ENCODE data around the gene KCND3. TPM values are rescaled to one million over a fixed set of nuclear protein-coding genes. Genes with fewer than 3 reads are reported as not detected.

The KCND3 gene
- polyA plus RNA-seq, 1 donor from 2014 or later = not detected

- H3K27ac Mint-ChIP-seq = no peak overlapping the region
- no peaks in the 10 kb centered on the region for H3K4me1 Mint-ChIP-seq
- H3K36me3 Mint-ChIP-seq = no peaks in the 10 kb centered on the region
- no peak overlapping the region for H3K4me3 Mint-ChIP-seq
- peaks cover 0 to 3% (median 0%) of the 10 kb centered on the region in 3 donors for H3K9me3 Mint-ChIP-seq
- H3K27me3 Mint-ChIP-seq = peaks cover 24% of the 10 kb centered on the region
Measured at GRCh38 chr1:111958075-111958474, 31.4 kb downstream of the KCND3 start.

- Mint-ChIP-seq H3K27ac (no peak overlapping the region), H3K27me3 (peaks cover 26% of the 10 kb centered on the region), H3K4me1 (no peaks in the 10 kb centered on the region)
Measured at GRCh38 chr1:111956155-111956771, 33.2 kb downstream of the KCND3 start.

GRCh38 chr1:111955755-111956154 is 33.7 kb downstream of the KCND3 start:
- Mint-ChIP-seq H3K9me3 (peaks cover 0 to 3% (median 0%) of the 10 kb centered on the region in 3 donors), H3K27ac (no peak overlapping the region), H3K27me3 (peaks cover 26% of the 10 kb centered on the region), H3K4me1 (no peaks in the 10 kb centered on the region), H3K36me3 (no peaks in the 10 kb centered on the region), H3K4me3 (no peak overlapping the region)

More at GRCh38 chr1:111956155-111956771, 33.2 kb downstream of the KCND3 start:
- H3K9me3 Mint-ChIP-seq = peaks cover 0 to 3% (median 0%) of the 10 kb centered on the region in 3 donors
- no peaks in the 10 kb centered on the region for H3K36me3 Mint-ChIP-seq
- no peak overlapping the region for H3K4me3 Mint-ChIP-seq

- Mint-ChIP-seq H3K4me3 (no peak overlapping the region), H3K4me1 (no peaks in the 10 kb centered on the region), H3K27me3 (peaks cover 29% of the 10 kb centered on the region), H3K9me3 (peaks cover 0 to 3% (median 0%) of the 10 kb centered on the region in 3 donors), H3K27ac (peak overlapping the region in 1 of 3 donors; percentile 31), H3K36me3 (no peaks in the 10 kb centered on the region)
Measured at GRCh38 chr1:111953797-111954196, 35.7 kb downstream of the KCND3 start.

- H3K4me3 Mint-ChIP-seq = no peak overlapping the region
- peaks cover 29% of the 10 kb centered on the region for H3K27me3 Mint-ChIP-seq
- H3K27ac Mint-ChIP-seq = no peak overlapping the region
Measured at GRCh38 chr1:111952125-111952657, 37.3 kb downstream of the KCND3 start.

GRCh38 chr1:111948209-111949171 is 41.0 kb downstream of the KCND3 start:
- Mint-ChIP-seq H3K36me3 (no peaks in the 10 kb centered on the region), H3K9me3 (no peaks in the 10 kb centered on the region), H3K4me1 (no peaks in the 10 kb centered on the region), H3K27me3 (peaks cover 25% of the 10 kb centered on the region), H3K4me3 (no peak overlapping the region), H3K27ac (no peak overlapping the region)

More at GRCh38 chr1:111952125-111952657, 37.3 kb downstream of the KCND3 start:
- no peaks in the 10 kb centered on the region for H3K4me1 Mint-ChIP-seq
- H3K9me3 Mint-ChIP-seq = peaks cover 0 to 3% (median 0%) of the 10 kb centered on the region in 3 donors
- H3K36me3 Mint-ChIP-seq = no peaks in the 10 kb centered on the region

- Mint-ChIP-seq H3K9me3 (peaks cover 0 to 2% (median 0%) of the 10 kb centered on the region in 3 donors), H3K36me3 (no peaks in the 10 kb centered on the region), H3K27ac (no peak overlapping the region), H3K4me3 (no peak overlapping the region), H3K4me1 (peaks cover 0 to 3% (median 0%) of the 10 kb centered on the region in 3 donors), H3K27me3 (peaks cover 11% of the 10 kb centered on the region)
Measured at GRCh38 chr1:111943846-111944749, 45.4 kb downstream of the KCND3 start.

- H3K27me3 Mint-ChIP-seq = peaks cover 15% of the 10 kb centered on the region
- peaks cover 0 to 6% (median 0%) of the 10 kb centered on the region in 3 donors for H3K4me1 Mint-ChIP-seq
- no peak overlapping the region for H3K27ac Mint-ChIP-seq
- no peak overlapping the region for H3K4me3 Mint-ChIP-seq
- H3K9me3 Mint-ChIP-seq = peaks cover 0 to 2% (median 0%) of the 10 kb centered on the region in 3 donors
- no peaks in the 10 kb centered on the region for H3K36me3 Mint-ChIP-seq
Measured at GRCh38 chr1:111943066-111943465, 46.4 kb downstream of the KCND3 start.

- Mint-ChIP-seq H3K27ac (no peak overlapping the region), H3K4me1 (peaks cover 0 to 6% (median 0%) of the 10 kb centered on the region in 3 donors), H3K4me3 (no peak overlapping the region), H3K9me3 (peaks cover 0 to 2% (median 0%) of the 10 kb centered on the region in 3 donors), H3K27me3 (peaks cover 20% of the 10 kb centered on the region), H3K36me3 (no peaks in the 10 kb centered on the region)
Measured at GRCh38 chr1:111938536-111938935, 50.9 kb downstream of the KCND3 start.

GRCh38 chr1:111938123-111938522 is 51.3 kb downstream of the KCND3 start:
- Mint-ChIP-seq H3K27me3 (peaks cover 16% of the 10 kb centered on the region), H3K9me3 (peaks cover 0 to 2% (median 0%) of the 10 kb centered on the region in 3 donors), H3K4me1 (peaks cover 0 to 6% (median 0%) of the 10 kb centered on the region in 3 donors)

GRCh38 chr1:111937147-111937725 is 52.2 kb downstream of the KCND3 start:
- no peak overlapping the region for H3K4me3 Mint-ChIP-seq
- peaks cover under 1% of the 10 kb centered on the region for H3K36me3 Mint-ChIP-seq

More at GRCh38 chr1:111938123-111938522, 51.3 kb downstream of the KCND3 start:
- H3K36me3 Mint-ChIP-seq = no peaks in the 10 kb centered on the region
- no peak overlapping the region for H3K27ac Mint-ChIP-seq
- no peak overlapping the region for H3K4me3 Mint-ChIP-seq

GRCh38 chr1:111934106-111934852 is 55.2 kb downstream of the KCND3 start:
- peaks cover 12% of the 10 kb centered on the region for H3K27me3 Mint-ChIP-seq
- H3K27ac Mint-ChIP-seq = no peak overlapping the region
- peaks cover 0 to 3% (median 0%) of the 10 kb centered on the region in 3 donors for H3K4me1 Mint-ChIP-seq
- H3K4me3 Mint-ChIP-seq = no peak overlapping the region
- H3K36me3 Mint-ChIP-seq = peaks cover 5% of the 10 kb centered on the region
- no peaks in the 10 kb centered on the region for H3K9me3 Mint-ChIP-seq

More at GRCh38 chr1:111937147-111937725, 52.2 kb downstream of the KCND3 start:
- no peak overlapping the region for H3K27ac Mint-ChIP-seq
- H3K4me1 Mint-ChIP-seq = peaks cover 0 to 6% (median 0%) of the 10 kb centered on the region in 3 donors
- H3K9me3 Mint-ChIP-seq = peaks cover 0 to 2% (median 0%) of the 10 kb centered on the region in 3 donors
- peaks cover 15% of the 10 kb centered on the region for H3K27me3 Mint-ChIP-seq

GRCh38 chr1:111930356-111930755 is 59.1 kb downstream of the KCND3 start:
- Mint-ChIP-seq H3K4me3 (no peak overlapping the region), H3K27ac (no peak overlapping the region), H3K4me1 (no peaks in the 10 kb centered on the region), H3K27me3 (peaks cover 3% of the 10 kb centered on the region), H3K36me3 (peaks cover 5% of the 10 kb centered on the region), H3K9me3 (no peaks in the 10 kb centered on the region)

All from IgD-negative memory B cell (primary cell).